Skin of body (tissue), 2 donors: Measurements from ENCODE around the gene DDN. TPM values are rescaled to one million over a fixed set of nuclear protein-coding genes. Genes with fewer than 3 reads are reported as not detected.
A peak's percentile ranks its signal among the peaks of the same experiment; 100 is the strongest.

Source experiments
- DNase-seq: peaks from one replicate; lab custom pipeline; 2025; lab: John Stamatoyannopoulos, UW
- total RNA-seq: library from RNA; depleted of rRNA; stranded (reverse); fragments of >200 nt; gene quantifications from one replicate; pipeline ENCODE4 v1.2.3, GENCODE V29; 2014

DDN gene
- total RNA-seq, 1 donor from 2014 or later: 0.69 TPM

GRCh38 chr12:49031573-49032161, 32.5 kb upstream of the DDN start:
- DNase-seq: no peak

- DNase-seq: no peak
Observed at GRCh38 chr12:49030714-49031572, 31.8 kb upstream of the DDN start.

GRCh38 chr12:49030119-49030518, 30.9 kb upstream of the DDN start:
- no peak for DNase-seq

GRCh38 chr12:49028666-49029275, 29.6 kb upstream of the DDN start:
- DNase-seq: no peak

GRCh38 chr12:49027846-49028555, 28.8 kb upstream of the DDN start:
- no peak for DNase-seq

- DNase-seq: no peak
Observed at GRCh38 chr12:49026678-49027480, 27.7 kb upstream of the DDN start.

GRCh38 chr12:49026101-49026500, 26.9 kb upstream of the DDN start:
- no peak for DNase-seq

GRCh38 chr12:49025463-49025862, 26.3 kb upstream of the DDN start:
- no peak for DNase-seq

GRCh38 chr12:49024543-49024942, 25.4 kb upstream of the DDN start:
- no peak for DNase-seq

GRCh38 chr12:49023812-49024211, 24.6 kb upstream of the DDN start:
- no peak for DNase-seq

- no peak for DNase-seq
Observed at GRCh38 chr12:49022558-49023178, 23.5 kb upstream of the DDN start.

- DNase-seq: no peak
Observed at GRCh38 chr12:49021292-49021915, 22.2 kb upstream of the DDN start.

GRCh38 chr12:49020441-49020840, 21.3 kb upstream of the DDN start:
- DNase-seq: no peak

- peak; percentile 24 for DNase-seq
Observed at GRCh38 chr12:49019443-49020324, 20.5 kb upstream of the DDN start.

GRCh38 chr12:49019120-49019430, 19.9 kb upstream of the DDN start:
- DNase-seq: no peak

GRCh38 chr12:49018261-49019119, 19.3 kb upstream of the DDN start, which contains the start of gene PRKAG1:
Gene PRKAG1 (minus strand): TSS chr12:49018776. CDS start chr12:49018740, 36 bp downstream.
- peak; percentile 97 for DNase-seq

- DNase-seq: peak; percentile 85
Observed at GRCh38 chr12:49017891-49018260, 18.7 kb upstream of the DDN start.

- DNase-seq: no peak
Observed at GRCh38 chr12:49015196-49015595, 16.0 kb upstream of the DDN start.
